ENCODE measurements around the gene TNS4. TPM values are rescaled to one million over a fixed set of nuclear protein-coding genes. Genes with fewer than 3 reads are reported as not detected.

The TNS4 gene
- total and polyA plus RNA-seq, 7 experiments from 2014 or later = 1.2 to 10.3 (median 1.3) TPM; not detected in 4

GRCh38 chr17:40482722-40483121 is 18.7 kb downstream of the TNS4 start:
- Histone ChIP-seq H3K27ac (ENCODE audit: low read depth, low read length) (no peak overlapping the region), H3K27me3 (ENCODE audit: control insufficient read depth in 2 of 2, insufficient read depth in 2 of 2, low read length in 2 of 2) (no peaks in the 10 kb centered on the region), H3K4me1 (ENCODE audit: control insufficient read depth in 2 of 2, insufficient read depth in 2 of 2, low read length in 2 of 2) (peaks cover 24 to 42% of the 10 kb centered on the region in 2 donors), H3K4me3 (ENCODE audit: low read length) (no peak overlapping the region), H3K9me3 (ENCODE audit: control insufficient read depth in 2 of 3, low read length in 3 of 3) (no peaks in the 10 kb centered on the region), H3K36me3 (ENCODE audit: control insufficient read depth in 2 of 3, insufficient read depth in 3 of 3, low read length in 3 of 3) (no peaks in the 10 kb centered on the region)
- no peak for DNase-seq
- CTCF ChIA-PET = no interaction called here
- Mint-ChIP-seq H3K36me3 (peaks cover 0 to 6% (median 0%) of the 10 kb centered on the region in 5 donors), H3K27me3 (no peaks in the 10 kb centered on the region), H3K4me1 (peaks cover 26 to 81% (median 67%) of the 10 kb centered on the region in 7 donors), H3K4me3 (peak overlapping the region in 2 of 10 donors; percentile 7 to 48), H3K9me3 (peaks cover 0 to 4% (median 0%) of the 10 kb centered on the region in 11 donors), H3K27ac (peak overlapping the region; percentile 57 to 100 (median 98))
- ATAC-seq = no peak
- intact Hi-C loops (cut with micrococcal nuclease) = loop anchor here (5.0 kb wide), 2 partner anchors 35 to 40 kb away; partner anchors contain the start of gene IGFBP4 (in 1 of the 2)
- POLR2A ChIA-PET = interaction anchor here (0.6 to 0.9 kb wide), 2 partner anchors 11 to 14 kb away, joined by 3 read pairs; no protein-coding TSS in a partner anchor

- peak overlapping the region; percentile 64 to 83 (median 73) for H3K4me3 Mint-ChIP-seq
- H3K4me1 ChIP-seq (ENCODE audit: control insufficient read depth in 2 of 2, insufficient read depth in 2 of 2, low read length in 2 of 2) = peaks cover 24 to 48% of the 10 kb centered on the region in 2 donors
- no peaks in the 10 kb centered on the region for H3K9me3 ChIP-seq (ENCODE audit: control insufficient read depth in 2 of 3, low read length in 3 of 3)
- no peaks in the 10 kb centered on the region for H3K27me3 Mint-ChIP-seq
- peaks cover 0 to 4% (median 0%) of the 10 kb centered on the region in 11 donors for H3K9me3 Mint-ChIP-seq
- ATAC-seq (no peak), DNase-seq (no peak)
- peak overlapping the region; percentile 76 for H3K27ac ChIP-seq (ENCODE audit: low read depth, low read length)
- peak overlapping the region; percentile 5 for H3K4me3 ChIP-seq (ENCODE audit: low read length)
- intact Hi-C loops (cut with micrococcal nuclease) = loop anchor here (2.0 to 5.0 kb wide), 3 partner anchors 34 to 132 kb away; partner anchors contain the start of gene IGFBP4 (in 1 of the 2)
- ChIA-PET POLR2A (interaction anchor here (0.7 to 3.4 kb wide), 15 partner anchors 9 to 197 kb away, joined by 3 to 39 read pairs (median 5); no protein-coding TSS in a partner anchor), CTCF (interaction anchor here (2.5 kb wide), 1 partner anchor 52 kb away, joined by 24 read pairs; no protein-coding TSS in a partner anchor)
- peaks cover 31 to 84% (median 65%) of the 10 kb centered on the region in 7 donors for H3K4me1 Mint-ChIP-seq
- peak overlapping the region; percentile 93 to 100 (median 98) for H3K27ac Mint-ChIP-seq
- H3K36me3 ChIP-seq (ENCODE audit: control insufficient read depth in 2 of 3, insufficient read depth in 3 of 3, low read length in 3 of 3) = no peaks in the 10 kb centered on the region
- no peaks in the 10 kb centered on the region for H3K27me3 ChIP-seq (ENCODE audit: control insufficient read depth in 2 of 2, insufficient read depth in 2 of 2, low read length in 2 of 2)
- peaks cover 0 to 12% (median 0%) of the 10 kb centered on the region in 5 donors for H3K36me3 Mint-ChIP-seq
Observed at GRCh38 chr17:40481106-40481505, 20.3 kb downstream of the TNS4 start.

DNA sequence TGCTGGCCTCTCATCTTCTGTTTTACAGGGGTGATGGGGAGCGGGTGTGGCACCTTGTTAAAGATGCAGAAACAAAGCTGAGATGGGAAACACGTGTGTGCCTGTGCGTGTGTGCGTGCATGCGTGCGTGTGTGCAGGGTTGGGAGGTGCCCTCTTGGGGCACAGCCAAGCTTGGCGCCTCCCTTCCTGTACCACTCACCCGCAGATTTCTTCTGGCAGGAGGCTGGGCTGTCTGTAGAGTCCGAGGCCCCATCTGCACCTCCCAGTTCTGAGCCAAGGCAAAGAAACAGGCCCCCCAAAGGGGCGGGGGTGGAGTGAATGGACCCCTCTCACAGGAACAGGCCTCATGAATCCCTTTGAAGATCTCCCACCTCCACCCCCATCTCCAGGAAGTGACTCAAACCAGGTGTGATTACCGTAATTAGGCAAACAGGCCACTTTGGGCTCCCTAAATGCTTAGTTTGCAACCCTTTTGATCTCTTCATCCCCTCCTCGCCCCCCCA is 20.9 kb downstream of the TNS4 start:
- H3K4me3 ChIP-seq (ENCODE audit: low read length) = peak overlapping the region; percentile 5
- peaks cover 24 to 48% of the 10 kb centered on the region in 2 donors for H3K4me1 ChIP-seq (ENCODE audit: control insufficient read depth in 2 of 2, insufficient read depth in 2 of 2, low read length in 2 of 2)
- no peaks in the 10 kb centered on the region for H3K36me3 ChIP-seq (ENCODE audit: control insufficient read depth in 2 of 3, insufficient read depth in 3 of 3, low read length in 3 of 3)
- peak; percentile 94 for ATAC-seq
- no peaks in the 10 kb centered on the region for H3K27me3 ChIP-seq (ENCODE audit: control insufficient read depth in 2 of 2, insufficient read depth in 2 of 2, low read length in 2 of 2)
- intact Hi-C loops (cut with micrococcal nuclease) = loop anchor here (1.0 to 5.0 kb wide), 7 partner anchors 9 to 158 kb away; partner anchors contain the start of gene IGFBP4 (in 1 of the 2)
- H3K9me3 Mint-ChIP-seq = peaks cover 0 to 4% (median 0%) of the 10 kb centered on the region in 11 donors
- peak; percentile 59 to 96 (median 92) for DNase-seq
- ChIA-PET CTCF (interaction anchor here (0.9 to 2.5 kb wide), 5 partner anchors 10 to 82 kb away, joined by 3 to 24 read pairs (median 4); no protein-coding TSS in a partner anchor), POLR2A (interaction anchor here (1.0 to 3.4 kb wide), 13 partner anchors 10 to 196 kb away, joined by 3 to 39 read pairs (median 8); partner anchors contain the start of gene TOP2A)
- H3K9me3 ChIP-seq (ENCODE audit: control insufficient read depth in 2 of 3, low read length in 3 of 3) = no peaks in the 10 kb centered on the region
- peak overlapping the region; percentile 76 for H3K27ac ChIP-seq (ENCODE audit: low read depth, low read length)
- peak overlapping the region; percentile 64 to 83 (median 73) for H3K4me3 Mint-ChIP-seq
- peaks cover 0 to 12% (median 0%) of the 10 kb centered on the region in 5 donors for H3K36me3 Mint-ChIP-seq
- peak overlapping the region; percentile 93 to 100 (median 98) for H3K27ac Mint-ChIP-seq
- no peaks in the 10 kb centered on the region for H3K27me3 Mint-ChIP-seq
- H3K4me1 Mint-ChIP-seq = peaks cover 31 to 84% (median 64%) of the 10 kb centered on the region in 7 donors

DNA sequence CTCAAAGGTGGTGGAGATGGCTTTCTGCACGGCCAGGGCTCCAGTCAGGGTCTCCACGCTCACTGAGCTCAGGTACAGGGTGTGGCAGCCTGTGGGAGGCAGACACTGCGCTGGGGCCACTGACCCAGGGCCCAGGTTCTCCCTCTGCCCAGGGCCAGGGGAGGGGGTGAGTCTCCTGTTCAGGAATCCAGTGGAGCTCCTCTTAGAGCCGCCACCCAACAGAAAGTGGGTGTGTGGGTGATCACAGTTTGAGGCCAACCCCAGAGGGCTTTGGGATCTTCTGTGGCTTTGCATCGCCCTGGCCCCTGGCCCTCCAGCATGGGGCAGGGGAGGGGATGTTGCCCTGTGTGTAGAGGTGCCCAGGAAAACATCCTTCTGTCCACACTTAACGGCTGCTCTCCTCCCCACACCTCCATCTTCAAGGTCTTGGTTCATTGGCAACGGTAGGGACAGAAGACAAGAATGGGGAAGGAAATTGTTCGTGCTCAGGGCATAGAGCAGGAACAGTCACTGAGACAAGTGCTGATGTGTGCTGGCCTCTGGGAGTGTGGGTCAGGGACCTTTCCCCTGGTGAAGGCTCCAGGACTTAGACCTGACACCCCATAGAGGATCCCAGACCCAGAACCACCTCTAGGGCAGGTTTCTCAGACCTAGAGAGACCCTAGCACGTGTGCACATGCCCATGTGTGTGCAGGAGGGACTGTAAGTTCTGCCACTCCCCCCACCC is 21.5 kb downstream of the TNS4 start:
- H3K36me3 Mint-ChIP-seq = peaks cover 0 to 12% (median 0%) of the 10 kb centered on the region in 5 donors
- no peaks in the 10 kb centered on the region for H3K27me3 Mint-ChIP-seq
- ATAC-seq = no peak
- Histone ChIP-seq H3K27me3 (ENCODE audit: control insufficient read depth in 2 of 2, insufficient read depth in 2 of 2, low read length in 2 of 2) (no peaks in the 10 kb centered on the region), H3K4me1 (ENCODE audit: control insufficient read depth in 2 of 2, insufficient read depth in 2 of 2, low read length in 2 of 2) (peaks cover 24 to 48% of the 10 kb centered on the region in 2 donors), H3K36me3 (ENCODE audit: control insufficient read depth in 2 of 3, insufficient read depth in 3 of 3, low read length in 3 of 3) (no peaks in the 10 kb centered on the region), H3K4me3 (ENCODE audit: low read length) (peak overlapping the region; percentile 37), H3K9me3 (ENCODE audit: control insufficient read depth in 2 of 3, low read length in 3 of 3) (no peaks in the 10 kb centered on the region), H3K27ac (ENCODE audit: low read depth, low read length) (peak overlapping the region; percentile 78)
- peaks cover 0 to 4% (median 0%) of the 10 kb centered on the region in 11 donors for H3K9me3 Mint-ChIP-seq
- intact Hi-C loops (cut with micrococcal nuclease) = loop anchor here (1.0 to 5.0 kb wide), 7 partner anchors 9 to 158 kb away; partner anchors contain the start of gene IGFBP4 (in 1 of the 2)
- H3K27ac Mint-ChIP-seq = peak overlapping the region; percentile 93 to 100 (median 98)
- H3K4me3 Mint-ChIP-seq = peak overlapping the region in 9 of 10 donors; percentile 64 to 83 (median 73)
- peak in 1 of 9 donors; percentile 14 for DNase-seq
- ChIA-PET CTCF (interaction anchor here (0.6 to 2.5 kb wide), 7 partner anchors 11 to 275 kb away, joined by 3 to 24 read pairs (median 3); no protein-coding TSS in a partner anchor), POLR2A (interaction anchor here (0.6 to 3.4 kb wide), 13 partner anchors 11 to 102 kb away, joined by 3 to 39 read pairs (median 8); partner anchors contain the start of gene TOP2A)
- peaks cover 33 to 82% (median 60%) of the 10 kb centered on the region in 7 donors for H3K4me1 Mint-ChIP-seq

DNA sequence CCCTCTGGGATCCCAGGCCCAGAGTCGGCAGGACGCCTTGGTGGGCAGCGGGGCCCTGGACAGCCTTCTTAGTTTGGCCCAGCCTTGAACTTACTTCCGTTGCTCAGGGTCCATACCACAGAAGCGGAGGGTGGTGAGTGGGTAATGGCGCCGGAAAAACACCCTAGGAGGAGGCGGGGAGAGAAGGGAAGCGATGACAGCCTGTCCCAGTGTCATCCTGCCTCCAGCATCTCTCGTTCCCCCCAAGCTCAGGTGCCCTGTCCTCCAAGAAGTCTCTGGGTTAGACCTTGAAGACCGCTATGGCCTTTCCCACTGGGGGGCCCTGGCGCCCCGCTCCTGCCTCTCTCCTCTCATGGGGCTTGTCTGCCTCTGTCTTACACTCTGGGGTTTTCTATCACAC is 22.9 kb downstream of the TNS4 start:
- no peak for DNase-seq
- no peak for ATAC-seq
- intact Hi-C loops (cut with micrococcal nuclease) = no loop called here
- Histone ChIP-seq H3K27me3 (ENCODE audit: control insufficient read depth in 2 of 2, insufficient read depth in 2 of 2, low read length in 2 of 2) (no peaks in the 10 kb centered on the region), H3K4me3 (ENCODE audit: low read length) (no peak overlapping the region), H3K4me1 (ENCODE audit: control insufficient read depth in 2 of 2, insufficient read depth in 2 of 2, low read length in 2 of 2) (peaks cover 24 to 48% of the 10 kb centered on the region in 2 donors), H3K9me3 (ENCODE audit: control insufficient read depth in 2 of 3, low read length in 3 of 3) (no peaks in the 10 kb centered on the region), H3K27ac (ENCODE audit: low read depth, low read length) (no peak overlapping the region), H3K36me3 (ENCODE audit: control insufficient read depth in 2 of 3, insufficient read depth in 3 of 3, low read length in 3 of 3) (no peaks in the 10 kb centered on the region)
- peak overlapping the region in 1 of 10 donors; percentile 48 for H3K4me3 Mint-ChIP-seq
- ChIA-PET CTCF (interaction anchor here (1.4 to 5.2 kb wide), 3 partner anchors 23 to 55 kb away, joined by 4 to 73 read pairs (median 24); no protein-coding TSS in a partner anchor), POLR2A (interaction anchor here (0.8 to 3.4 kb wide), 6 partner anchors 11 to 128 kb away, joined by 3 to 39 read pairs (median 4); no protein-coding TSS in a partner anchor)
- H3K27ac Mint-ChIP-seq = peak overlapping the region in 7 of 9 donors; percentile 75 to 99 (median 98)
- peaks cover 33 to 72% (median 46%) of the 10 kb centered on the region in 7 donors for H3K4me1 Mint-ChIP-seq
- H3K36me3 Mint-ChIP-seq = peaks cover 0 to 12% (median 0%) of the 10 kb centered on the region in 5 donors
- no peaks in the 10 kb centered on the region for H3K27me3 Mint-ChIP-seq
- peaks cover 0 to 4% (median 0%) of the 10 kb centered on the region in 11 donors for H3K9me3 Mint-ChIP-seq

DNA sequence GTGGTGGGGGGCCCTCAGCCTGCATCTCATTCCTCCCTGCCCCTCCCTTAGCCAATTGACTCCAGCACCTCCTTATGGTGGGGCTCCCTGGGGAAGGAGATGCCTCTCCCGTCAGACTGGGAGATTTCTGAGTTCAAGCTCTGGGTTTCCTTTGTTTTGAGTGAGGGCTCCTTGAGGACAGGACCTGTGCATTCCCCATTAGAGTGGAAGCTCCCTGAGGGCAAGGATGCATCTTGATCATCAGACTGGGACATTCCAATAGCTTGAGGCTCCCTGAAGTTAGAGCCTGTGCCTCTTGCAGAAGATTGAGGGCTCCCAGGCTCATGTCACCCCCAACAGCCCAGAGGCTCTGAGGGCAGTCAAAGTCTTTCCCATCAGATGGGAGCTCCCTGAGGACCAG is 23.6 kb downstream of the TNS4 start:
- H3K4me3 Mint-ChIP-seq = no peak overlapping the region
- H3K27ac ChIP-seq (ENCODE audit: low read depth, low read length) = no peak overlapping the region
- peaks cover 0 to 4% (median 0%) of the 10 kb centered on the region in 11 donors for H3K9me3 Mint-ChIP-seq
- H3K4me1 ChIP-seq (ENCODE audit: control insufficient read depth in 2 of 2, insufficient read depth in 2 of 2, low read length in 2 of 2) = peaks cover 24 to 48% of the 10 kb centered on the region in 2 donors
- H3K9me3 ChIP-seq (ENCODE audit: control insufficient read depth in 2 of 3, low read length in 3 of 3) = no peaks in the 10 kb centered on the region
- ATAC-seq = no peak
- no peak overlapping the region for H3K4me3 ChIP-seq (ENCODE audit: low read length)
- peak overlapping the region in 8 of 9 donors; percentile 38 to 99 (median 58) for H3K27ac Mint-ChIP-seq
- ChIA-PET CTCF (interaction anchor here (0.6 to 5.2 kb wide), 4 partner anchors 22 to 74 kb away, joined by 3 to 73 read pairs (median 4); no protein-coding TSS in a partner anchor), POLR2A (interaction anchor here (0.8 to 1.4 kb wide), 4 partner anchors 10 to 54 kb away, joined by 3 to 6 read pairs (median 3); no protein-coding TSS in a partner anchor)
- H3K36me3 Mint-ChIP-seq = peaks cover 0 to 15% (median 0%) of the 10 kb centered on the region in 5 donors
- intact Hi-C loops (cut with micrococcal nuclease) = no loop called here
- no peaks in the 10 kb centered on the region for H3K27me3 ChIP-seq (ENCODE audit: control insufficient read depth in 2 of 2, insufficient read depth in 2 of 2, low read length in 2 of 2)
- H3K36me3 ChIP-seq (ENCODE audit: control insufficient read depth in 2 of 3, insufficient read depth in 3 of 3, low read length in 3 of 3) = no peaks in the 10 kb centered on the region
- H3K27me3 Mint-ChIP-seq = no peaks in the 10 kb centered on the region
- DNase-seq = no peak
- peaks cover 30 to 76% (median 42%) of the 10 kb centered on the region in 7 donors for H3K4me1 Mint-ChIP-seq
